GM23338 (cell line): ENCODE measurements around the gene TRPC4AP. TPM values are rescaled to one million over a fixed set of nuclear protein-coding genes. Genes with fewer than 3 reads are reported as not detected.

Source experiments
- ATAC-seq: fragments of 200-7000 bp; cut with Tn5 transposase; 3 replicates; pipeline ENCODE4 v1.9.1; 2020
- DNase-seq: peaks from one replicate; pipeline ENCODE4 v3.0.0-alpha.2; 2015; ENCODE audit warnings: low spot score
- H2AFZ ChIP-seq: fragments of 200-600 bp; sonication (generic); 2 replicates; pipeline ENCODE4 v1.8.0; 2016; ENCODE audit warnings: antibody characterized with exemption, mild to moderate bottlenecking, moderate library complexity
- H3F3A ChIP-seq: fragments of 200-600 bp; sonication (generic); replicated peaks from 2 replicates; pipeline ENCODE4 v1.8.0; 2017; ENCODE audit warnings: antibody characterized with exemption, mixed run types, low read depth
- H3K27ac ChIP-seq: fragments of 200-600 bp; sonication (generic); 2 replicates; pipeline ENCODE4 v1.6.1; 2016; ENCODE audit warnings: low read depth
- H3K27me3 ChIP-seq: fragments of 200-600 bp; sonication (generic); 2 replicates; pipeline ENCODE4 v1.8.0; 2016; ENCODE audit warnings: mild to moderate bottlenecking, mixed run types, moderate library complexity; ENCODE audit not compliant: insufficient read depth
- H3K36me3 ChIP-seq: fragments of 200-600 bp; sonication (generic); 2 replicates; pipeline ENCODE4 v1.8.0; 2016; ENCODE audit warnings: mild to moderate bottlenecking; ENCODE audit not compliant: insufficient read depth
- H3K4me1 ChIP-seq: fragments of 200-600 bp; sonication (generic); 2 replicates; pipeline ENCODE4 v1.8.0; 2016; ENCODE audit warnings: mild to moderate bottlenecking, moderate library complexity; ENCODE audit not compliant: insufficient read depth
- H3K4me2 ChIP-seq: fragments of 200-600 bp; sonication (generic); 2 replicates; pipeline ENCODE4 v1.7.1; 2017; ENCODE audit warnings: mixed run types
- H3K4me3 ChIP-seq: fragments of 200-600 bp; sonication (generic); 2 replicates; pipeline ENCODE4 v1.6.1; 2016; ENCODE audit warnings: mixed run types
- H3K79me2 ChIP-seq: fragments of 200-600 bp; sonication (generic); replicated peaks from 2 replicates; pipeline ENCODE4 v1.8.0; 2017; ENCODE audit warnings: mild to moderate bottlenecking; ENCODE audit not compliant: insufficient read depth
- H3K9me2 ChIP-seq: fragments of 200-600 bp; sonication (generic); 2 replicates; pipeline ENCODE4 v1.8.0; 2017; ENCODE audit not compliant: insufficient read depth
- H4K20me1 ChIP-seq: fragments of 200-600 bp; sonication (generic); replicated peaks from 2 replicates; pipeline ENCODE4 v1.8.0; 2017; ENCODE audit warnings: mild to moderate bottlenecking; ENCODE audit not compliant: insufficient read depth
- H3K27ac Mint-ChIP-seq: 2 replicates; pipeline ENCODE4 v1.8.0; 2020; ENCODE audit warnings: inconsistent platforms, mild to moderate bottlenecking, moderate library complexity, mixed read lengths
- H3K27me3 Mint-ChIP-seq: 3 replicates; pipeline ENCODE4 v1.8.0; 2022; ENCODE audit warnings: low read depth, mild to moderate bottlenecking, moderate library complexity, mixed read lengths, inconsistent platforms; ENCODE audit not compliant: insufficient read depth, poor library complexity
- H3K36me3 Mint-ChIP-seq: 3 replicates; pipeline ENCODE4 v1.8.0; 2021; ENCODE audit warnings: low read depth, mild to moderate bottlenecking, inconsistent platforms, moderate library complexity, mixed read lengths
- H3K4me1 Mint-ChIP-seq: 3 replicates; pipeline ENCODE4 v1.8.0; 2020; ENCODE audit warnings: mild to moderate bottlenecking, inconsistent platforms, mixed read lengths
- H3K4me3 Mint-ChIP-seq: 3 replicates; pipeline ENCODE4 v1.8.0; 2021; ENCODE audit warnings: moderate library complexity, mild to moderate bottlenecking, inconsistent platforms, mixed read lengths
- H3K9me3 Mint-ChIP-seq: 3 replicates; pipeline ENCODE4 v1.8.0; 2020; ENCODE audit warnings: moderate library complexity, mild to moderate bottlenecking, inconsistent platforms, mixed read lengths
- CREB1 ChIP-seq: fragments of 250-450 bp; sonication (Bioruptor Pico); IDR thresholded peaks from 2 replicates; pipeline ENCODE4 v1.5.0; 2020; ENCODE audit warnings: low read depth, mild to moderate bottlenecking, moderate library complexity
- CTCF ChIP-seq, 2 experiments: fragments of 200-600 bp in 1 of 2; sonication (generic) in 1 of 2; conservative IDR thresholded peaks; 2 replicates each; pipeline versions ENCODE4 v1.5.1 to v1.6.1; 2016 to 2017; ENCODE audit warnings: antibody characterized with exemption in 2 of 2, low read depth in 2 of 2, mild to moderate bottlenecking in 2 of 2, moderate library complexity in 1 of 2
- EZH2 ChIP-seq: fragments of 200-600 bp; sonication (generic); IDR thresholded peaks from one replicate; pipeline ENCODE4 v1.8.0; 2017; ENCODE audit warnings: antibody characterized with exemption, mild to moderate bottlenecking, low read depth; ENCODE audit not compliant: unreplicated experiment
- EZH2phosphoT487 ChIP-seq: fragments of 200-600 bp; sonication (generic); IDR thresholded peaks from one replicate; pipeline ENCODE4 v1.8.1; 2018; ENCODE audit warnings: antibody characterized with exemption; ENCODE audit not compliant: unreplicated experiment
- JUNB ChIP-seq: IDR thresholded peaks from one replicate; pipeline ENCODE4 v1.6.1; 2016; ENCODE audit warnings: antibody characterized with exemption; ENCODE audit not compliant: unreplicated experiment
- NANOG ChIP-seq: IDR thresholded peaks from 2 replicates; pipeline ENCODE4 v1.6.1; 2016; ENCODE audit warnings: antibody characterized with exemption, borderline replicate concordance
- POLR2AphosphoS5 ChIP-seq: IDR thresholded peaks from 2 replicates; pipeline ENCODE4 v1.6.1; 2016; ENCODE audit warnings: antibody characterized with exemption, low read depth
- STAT1 ChIP-seq: IDR thresholded peaks from one replicate; pipeline ENCODE4 v1.6.1; 2016; ENCODE audit warnings: antibody characterized with exemption; ENCODE audit not compliant: unreplicated experiment
- ZNF331 ChIP-seq: fragments of 250-450 bp; sonication (Bioruptor Pico); IDR thresholded peaks from 2 replicates; pipeline ENCODE4 v1.5.0; 2020; ENCODE audit warnings: low read depth, mild to moderate bottlenecking, moderate library complexity
- ZNF462 ChIP-seq: fragments of 250-450 bp; sonication (Bioruptor Pico); IDR thresholded peaks from 2 replicates; pipeline ENCODE4 v1.5.0; 2020; ENCODE audit warnings: mild to moderate bottlenecking, moderate library complexity
- polyA plus RNA-seq: library from polyadenylated mRNA; unstranded; fragments of >200 nt; fragmentation: Nextera tagmentation; extraction: Ambion mirVana; gene quantifications from 2 replicates; pipeline ENCODE4 v1.2.1, GENCODE V29; 2016
- total RNA-seq: library from RNA; depleted of rRNA; stranded (reverse); fragments of >200 nt; shearing (Covaris generic); gene quantifications from 2 replicates; pipeline ENCODE4 v1.2.3, GENCODE V29; 2014
- TF ChIP-seq, protein P1 (sequence below): IDR thresholded peaks from 2 replicates; pipeline ENCODE4 v1.6.1; 2016; ENCODE audit warnings: antibody characterized with exemption
- TF ChIP-seq, protein P2 (sequence below): IDR thresholded peaks from one replicate; pipeline ENCODE4 v1.6.1; 2018; ENCODE audit warnings: antibody characterized with exemption; ENCODE audit not compliant: unreplicated experiment

Gene TRPC4AP
- total and polyA plus RNA-seq, 2 experiments from 2014 or later: 48.8 to 89.5 TPM

DNA sequence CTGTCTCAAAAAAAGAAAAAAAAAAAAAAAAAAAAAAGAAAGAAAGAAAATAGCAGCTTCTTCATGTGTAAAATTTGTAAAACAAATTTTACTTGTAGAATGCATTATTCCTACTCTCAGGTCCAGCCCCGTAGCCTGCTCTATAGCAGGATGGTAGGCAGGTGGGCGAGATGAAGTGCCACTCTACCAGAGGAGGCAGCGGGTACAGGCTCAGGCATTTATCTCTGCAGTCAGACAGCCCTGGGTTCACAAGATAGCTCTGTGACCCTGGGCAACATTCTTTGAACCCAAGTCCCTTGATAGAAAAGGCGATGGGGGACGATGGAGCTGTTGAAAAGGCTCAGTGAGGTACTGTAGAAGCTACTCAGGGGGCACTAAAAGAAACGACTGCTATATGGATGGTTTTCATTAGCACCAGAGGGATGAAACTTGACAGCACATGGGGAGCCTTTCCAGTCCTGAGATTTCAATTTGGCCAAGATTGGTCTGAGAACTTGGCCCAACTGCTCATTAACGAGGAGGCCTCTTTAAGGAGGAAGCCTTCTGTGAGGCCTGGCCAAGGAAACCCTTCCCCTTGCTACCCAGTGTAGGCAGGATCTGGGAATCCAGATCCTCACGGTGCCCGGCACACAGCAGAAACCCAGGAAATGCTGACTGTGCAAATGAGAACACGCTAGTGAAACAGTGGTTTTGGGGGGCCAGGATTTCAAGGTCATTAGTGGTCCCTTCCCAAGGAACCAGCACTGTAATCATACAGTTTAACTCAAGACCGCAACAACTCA, 73.8 kb downstream of the TRPC4AP start:
- Histone ChIP-seq H3K36me3 (peaks cover 12% of the 10 kb centered on the region), H3K4me3 (no peak overlapping the region), H4K20me1 (peaks cover 4% of the 10 kb centered on the region), H3K4me2 (no peak overlapping the region), H2AFZ (no peak overlapping the region), H3K79me2 (no peaks in the 10 kb centered on the region), H3F3A (no peaks in the 10 kb centered on the region), H3K27ac (no peak overlapping the region; the same call in 1 of the 2 replicates), H3K9me2 (no peaks in the 10 kb centered on the region), H3K4me1 (no peaks in the 10 kb centered on the region), H3K27me3 (no peaks in the 10 kb centered on the region)
- no peak for ATAC-seq
- TF ChIP-seq EZH2 (no peak), ZNF462 (CRISPR knock-in tag) (no peak), CREB1 (CRISPR knock-in tag) (no peak), POLR2AphosphoS5 (no peak), NANOG (no peak), STAT1 (no peak), JUNB (no peak), CTCF (conservative IDR thresholded peaks at IDR 0.05; ENCODE audit: low read depth in 2 of 2) (no peak), ZNF331 (CRISPR knock-in tag) (no peak), EZH2phosphoT487 (no peak)
- TF ChIP-seq, protein P1, sequence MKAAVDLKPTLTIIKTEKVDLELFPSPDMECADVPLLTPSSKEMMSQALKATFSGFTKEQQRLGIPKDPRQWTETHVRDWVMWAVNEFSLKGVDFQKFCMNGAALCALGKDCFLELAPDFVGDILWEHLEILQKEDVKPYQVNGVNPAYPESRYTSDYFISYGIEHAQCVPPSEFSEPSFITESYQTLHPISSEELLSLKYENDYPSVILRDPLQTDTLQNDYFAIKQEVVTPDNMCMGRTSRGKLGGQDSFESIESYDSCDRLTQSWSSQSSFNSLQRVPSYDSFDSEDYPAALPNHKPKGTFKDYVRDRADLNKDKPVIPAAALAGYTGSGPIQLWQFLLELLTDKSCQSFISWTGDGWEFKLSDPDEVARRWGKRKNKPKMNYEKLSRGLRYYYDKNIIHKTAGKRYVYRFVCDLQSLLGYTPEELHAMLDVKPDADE: no peak
- TF ChIP-seq, protein P2, sequence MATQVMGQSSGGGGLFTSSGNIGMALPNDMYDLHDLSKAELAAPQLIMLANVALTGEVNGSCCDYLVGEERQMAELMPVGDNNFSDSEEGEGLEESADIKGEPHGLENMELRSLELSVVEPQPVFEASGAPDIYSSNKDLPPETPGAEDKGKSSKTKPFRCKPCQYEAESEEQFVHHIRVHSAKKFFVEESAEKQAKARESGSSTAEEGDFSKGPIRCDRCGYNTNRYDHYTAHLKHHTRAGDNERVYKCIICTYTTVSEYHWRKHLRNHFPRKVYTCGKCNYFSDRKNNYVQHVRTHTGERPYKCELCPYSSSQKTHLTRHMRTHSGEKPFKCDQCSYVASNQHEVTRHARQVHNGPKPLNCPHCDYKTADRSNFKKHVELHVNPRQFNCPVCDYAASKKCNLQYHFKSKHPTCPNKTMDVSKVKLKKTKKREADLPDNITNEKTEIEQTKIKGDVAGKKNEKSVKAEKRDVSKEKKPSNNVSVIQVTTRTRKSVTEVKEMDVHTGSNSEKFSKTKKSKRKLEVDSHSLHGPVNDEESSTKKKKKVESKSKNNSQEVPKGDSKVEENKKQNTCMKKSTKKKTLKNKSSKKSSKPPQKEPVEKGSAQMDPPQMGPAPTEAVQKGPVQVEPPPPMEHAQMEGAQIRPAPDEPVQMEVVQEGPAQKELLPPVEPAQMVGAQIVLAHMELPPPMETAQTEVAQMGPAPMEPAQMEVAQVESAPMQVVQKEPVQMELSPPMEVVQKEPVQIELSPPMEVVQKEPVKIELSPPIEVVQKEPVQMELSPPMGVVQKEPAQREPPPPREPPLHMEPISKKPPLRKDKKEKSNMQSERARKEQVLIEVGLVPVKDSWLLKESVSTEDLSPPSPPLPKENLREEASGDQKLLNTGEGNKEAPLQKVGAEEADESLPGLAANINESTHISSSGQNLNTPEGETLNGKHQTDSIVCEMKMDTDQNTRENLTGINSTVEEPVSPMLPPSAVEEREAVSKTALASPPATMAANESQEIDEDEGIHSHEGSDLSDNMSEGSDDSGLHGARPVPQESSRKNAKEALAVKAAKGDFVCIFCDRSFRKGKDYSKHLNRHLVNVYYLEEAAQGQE: no peak
- Mint-ChIP-seq H3K4me1 (no peaks in the 10 kb centered on the region), H3K27ac (no peak overlapping the region), H3K4me3 (no peak overlapping the region), H3K36me3 (peaks cover 34% of the 10 kb centered on the region), H3K9me3 (no peaks in the 10 kb centered on the region), H3K27me3 (no peaks in the 10 kb centered on the region)
- no peak for DNase-seq
